ENCODE measurements around the gene PCDHGC5. TPM values are rescaled to one million over a fixed set of nuclear protein-coding genes. Genes with fewer than 3 reads are reported as not detected.

Gene PCDHGC5
- total RNA-seq, 6 experiments from 2014 or later, result 0.24 to 0.37 (median 0.32) TPM

DNA sequence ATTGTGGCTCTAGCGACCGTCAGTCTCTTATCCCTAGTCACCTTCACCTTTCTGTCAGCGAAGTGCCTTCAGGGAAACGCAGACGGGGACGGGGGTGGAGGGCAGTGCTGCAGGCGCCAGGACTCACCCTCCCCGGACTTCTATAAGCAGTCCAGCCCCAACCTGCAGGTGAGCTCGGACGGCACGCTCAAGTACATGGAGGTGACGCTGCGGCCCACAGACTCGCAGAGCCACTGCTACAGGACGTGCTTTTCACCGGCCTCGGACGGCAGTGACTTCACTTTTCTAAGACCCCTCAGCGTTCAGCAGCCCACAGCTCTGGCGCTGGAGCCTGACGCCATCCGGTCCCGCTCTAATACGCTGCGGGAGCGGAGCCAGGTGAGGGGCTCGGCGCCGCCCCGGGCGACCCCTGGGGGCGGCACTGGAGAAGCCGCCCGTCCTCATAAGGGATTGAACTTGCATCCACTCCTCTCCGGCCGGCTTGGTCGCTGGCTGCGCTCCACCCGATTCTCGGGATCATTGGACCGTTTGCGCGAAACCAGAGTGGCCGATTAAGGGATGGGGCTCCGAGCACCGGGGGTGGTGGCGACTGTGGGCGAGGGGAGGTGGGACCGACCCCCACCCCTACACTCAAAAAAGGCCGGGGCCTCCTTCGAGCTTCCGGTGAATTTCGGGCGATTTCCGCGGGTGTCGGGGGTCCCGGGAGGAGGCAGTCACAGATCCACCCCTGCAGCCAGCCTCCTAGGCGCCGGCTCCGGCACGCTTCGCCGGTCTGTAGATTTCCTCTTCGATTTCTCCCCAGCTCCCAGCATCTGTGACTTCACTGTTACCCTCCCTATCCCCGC is 2.7 kb downstream of the PCDHGC5 start:
- Histone ChIP-seq H3K4me3 (peak overlapping the region in 1 of 3 donors; percentile 0), H3K4me1 (peaks cover 0 to 13% (median 0%) of the 10 kb centered on the region in 4 donors), H3K36me3 (no peaks in the 10 kb centered on the region), H3K27ac (no peak overlapping the region), H3K9me3 (no peaks in the 10 kb centered on the region), H3K27me3 (no peaks in the 10 kb centered on the region)
- no peak for TF ChIP-seq POLR2A (IDR thresholded peaks at IDR 0.05)
- TF ChIP-seq, protein P1, sequence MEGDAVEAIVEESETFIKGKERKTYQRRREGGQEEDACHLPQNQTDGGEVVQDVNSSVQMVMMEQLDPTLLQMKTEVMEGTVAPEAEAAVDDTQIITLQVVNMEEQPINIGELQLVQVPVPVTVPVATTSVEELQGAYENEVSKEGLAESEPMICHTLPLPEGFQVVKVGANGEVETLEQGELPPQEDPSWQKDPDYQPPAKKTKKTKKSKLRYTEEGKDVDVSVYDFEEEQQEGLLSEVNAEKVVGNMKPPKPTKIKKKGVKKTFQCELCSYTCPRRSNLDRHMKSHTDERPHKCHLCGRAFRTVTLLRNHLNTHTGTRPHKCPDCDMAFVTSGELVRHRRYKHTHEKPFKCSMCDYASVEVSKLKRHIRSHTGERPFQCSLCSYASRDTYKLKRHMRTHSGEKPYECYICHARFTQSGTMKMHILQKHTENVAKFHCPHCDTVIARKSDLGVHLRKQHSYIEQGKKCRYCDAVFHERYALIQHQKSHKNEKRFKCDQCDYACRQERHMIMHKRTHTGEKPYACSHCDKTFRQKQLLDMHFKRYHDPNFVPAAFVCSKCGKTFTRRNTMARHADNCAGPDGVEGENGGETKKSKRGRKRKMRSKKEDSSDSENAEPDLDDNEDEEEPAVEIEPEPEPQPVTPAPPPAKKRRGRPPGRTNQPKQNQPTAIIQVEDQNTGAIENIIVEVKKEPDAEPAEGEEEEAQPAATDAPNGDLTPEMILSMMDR (IDR thresholded peaks at IDR 0.05), result no peak
- WGBS (ENCODE audit: insufficient coverage, low coverage, low lambda C conversion rate, missing lambda C conversion rate), result 29% methylated on average over 20 of the region's 66 CpGs
- ATAC-seq, result no peak
- peak in 1 of 3 donors; percentile 37 for DNase-seq
- intact Hi-C loops (cut with DNase I), result no loop called here

- 19% methylated on average over 3 of the region's 68 CpGs for WGBS (ENCODE audit: insufficient coverage, low coverage, low lambda C conversion rate, missing lambda C conversion rate)
- peaks cover 0 to 13% (median 0%) of the 10 kb centered on the region in 4 donors for H3K4me1 ChIP-seq
- no peaks in the 10 kb centered on the region for H3K36me3 ChIP-seq
- no peaks in the 10 kb centered on the region for H3K27me3 ChIP-seq
- H3K9me3 ChIP-seq, result no peaks in the 10 kb centered on the region
- ATAC-seq (peak; percentile 20 to 53 (median 34)), DNase-seq (no peak)
- TF ChIP-seq, protein P1 (IDR thresholded peaks at IDR 0.05), result no peak
- no peak for TF ChIP-seq POLR2A (IDR thresholded peaks at IDR 0.05)
- no peak overlapping the region for H3K27ac ChIP-seq
- intact Hi-C loops (cut with DNase I), result no loop called here
- peak overlapping the region in 1 of 3 donors; percentile 0 for H3K4me3 ChIP-seq
Observed at GRCh38 chr5:141492168-141492885, 3.4 kb downstream of the PCDHGC5 start.

DNA sequence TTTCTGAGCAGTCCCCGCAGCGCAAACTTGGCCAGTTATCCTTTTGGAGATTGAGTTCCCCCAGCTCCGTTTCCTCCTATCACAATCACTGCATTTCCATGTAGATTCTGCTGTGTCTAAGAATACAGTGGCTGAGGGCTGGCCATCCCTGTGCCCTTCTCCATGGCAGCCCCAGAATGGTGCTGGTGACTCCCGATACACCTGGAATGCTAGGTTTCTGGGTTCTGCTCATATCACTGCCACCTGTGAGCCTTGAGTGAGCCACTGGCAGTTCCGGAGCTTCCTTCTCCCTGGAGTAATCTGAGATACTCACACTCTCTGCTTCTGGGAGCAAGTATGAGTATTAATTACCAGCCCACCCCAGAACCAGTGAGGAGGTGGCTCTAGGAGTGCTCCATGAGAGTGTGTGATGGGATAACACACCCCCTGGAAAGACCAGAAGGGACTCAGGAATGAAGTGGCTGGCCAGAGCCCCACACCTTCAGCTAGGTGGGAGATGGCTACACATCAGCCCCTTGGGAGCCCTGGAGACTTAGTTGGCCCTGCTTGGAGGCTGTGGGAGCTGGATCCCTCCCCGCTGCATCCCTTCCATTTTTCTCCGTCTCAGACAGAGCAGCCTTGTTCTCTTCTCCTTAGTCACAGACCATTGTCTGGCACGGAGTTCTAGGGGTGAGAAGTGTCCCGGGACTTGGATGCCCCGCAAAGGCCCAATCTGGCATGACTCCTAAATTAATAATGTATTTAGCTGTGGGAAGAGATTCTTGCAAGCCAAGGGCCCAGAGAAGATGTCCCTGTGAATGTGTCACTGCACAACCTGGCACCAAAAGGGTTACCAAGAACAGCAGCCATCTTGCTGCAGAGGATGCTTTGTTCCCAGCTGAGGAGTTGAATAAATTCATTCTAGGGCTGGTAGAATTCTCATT is 4.9 kb downstream of the PCDHGC5 start:
- intact Hi-C loops (cut with DNase I), result no loop called here
- H3K27ac ChIP-seq, result no peak overlapping the region

More for the DNA sequence above, 4.9 kb downstream of the PCDHGC5 start:
- ATAC-seq (no peak), DNase-seq (no peak)
- Histone ChIP-seq H3K4me3 (no peak overlapping the region), H3K4me1 (peaks cover 0 to 13% (median 0%) of the 10 kb centered on the region in 4 donors), H3K9me3 (no peaks in the 10 kb centered on the region), H3K36me3 (no peaks in the 10 kb centered on the region), H3K27me3 (no peaks in the 10 kb centered on the region)
- WGBS (ENCODE audit: insufficient coverage, low coverage, low lambda C conversion rate, missing lambda C conversion rate), result 82% methylated on average over 9 of the region's 10 CpGs
- TF ChIP-seq, protein P1 (IDR thresholded peaks at IDR 0.05), result no peak
- TF ChIP-seq POLR2A (IDR thresholded peaks at IDR 0.05), result no peak

All from right lobe of liver (tissue), 6 donors.